SK-N-SH (cell line): ENCODE data around the gene STAT5B. TPM values are rescaled to one million over a fixed set of nuclear protein-coding genes. Genes with fewer than 3 reads are reported as not detected.

Source experiments
- CTCF ChIA-PET: fragments of 300-600, 350-600 bp; formaldehyde crosslinking; extraction: SDS; loops from one replicate; lab custom pipeline; 2021; lab: Yijun Ruan, JAX
- POLR2A ChIA-PET: fragments of 350-600 bp; sonication (Branson Sonifier 250); formaldehyde crosslinking; extraction: SDS; loops from one replicate; lab custom pipeline; 2020; ENCODE audit warnings: antibody characterized with exemption, inconsistent platforms; lab: Yijun Ruan, JAX
- DNase-seq: peaks from one replicate; pipeline ENCODE4 v3.0.0; 2012
- H2AFZ ChIP-seq: fragments of 200-600 bp; sonication (generic); 2 replicates; pipeline ENCODE4 v1.8.1; 2016; ENCODE audit warnings: antibody characterized with exemption, mild to moderate bottlenecking, low read depth
- H3F3A ChIP-seq: fragments of 200-600 bp; sonication (generic); replicated peaks from 2 replicates; pipeline ENCODE3; 2016; ENCODE audit warnings: antibody characterized with exemption, mild to moderate bottlenecking; ENCODE audit not compliant: insufficient read depth
- H3K27ac ChIP-seq, 2 experiments: fragments of 200-500 bp in 1 of 2; fragments of 200-600 bp in 1 of 2; sonication (Bioruptor generic) in 1 of 2; sonication (generic), shearing (Covaris generic) in 1 of 2; 2 replicates each; pipeline versions ENCODE4 v1.5.1 to v1.6.1; 2014 to 2016; ENCODE audit warnings: low read depth in 2 of 2, inconsistent platforms in 1 of 2, low read length in 1 of 2, mild to moderate bottlenecking in 1 of 2, mixed read lengths in 1 of 2
- H3K27me3 ChIP-seq: fragments of 200-600 bp; sonication (generic), shearing (Covaris generic); 2 replicates; pipeline ENCODE4 v1.6.1; 2016; ENCODE audit warnings: mixed run types; ENCODE audit not compliant: insufficient read depth
- H3K36me3 ChIP-seq, 2 experiments: fragments of 200-500 bp in 1 of 2; fragments of 200-600 bp in 1 of 2; sonication (Bioruptor generic) in 1 of 2; sonication (generic) in 1 of 2; replicated peaks in 1 of 2; 2 replicates each; pipeline versions ENCODE3 to v1.5.1; 2014 to 2016; ENCODE audit warnings: low read length in 1 of 2, mild to moderate bottlenecking in 1 of 2; ENCODE audit not compliant: insufficient read depth in 2 of 2, control insufficient read depth in 1 of 2
- H3K4me1 ChIP-seq, 2 experiments: fragments of 200-500 bp in 1 of 2; fragments of 200-600 bp in 1 of 2; sonication (Bioruptor generic) in 1 of 2; sonication (generic), shearing (Covaris generic) in 1 of 2; 2 replicates each; pipeline versions ENCODE4 v1.5.1 to v1.6.1; 2014 to 2016; ENCODE audit warnings: low read depth in 1 of 2, low read length in 1 of 2, mixed run types in 1 of 2; ENCODE audit not compliant: insufficient read depth in 2 of 2, control insufficient read depth in 1 of 2
- H3K4me2 ChIP-seq: fragments of 200-600 bp; sonication (generic), shearing (Covaris generic); 2 replicates; pipeline ENCODE4 v1.6.1; 2017; ENCODE audit warnings: mixed run types
- H3K4me3 ChIP-seq, 2 experiments: fragments of 200-500 bp in 1 of 2; fragments of 200-600 bp in 1 of 2; sonication (Bioruptor generic) in 1 of 2; sonication (generic), shearing (Covaris generic) in 1 of 2; 2 replicates each; pipeline versions ENCODE4 v1.5.1 to v1.8.1; 2014 to 2016; ENCODE audit warnings: low read depth in 2 of 2, inconsistent platforms in 1 of 2, low read length in 1 of 2, mild to moderate bottlenecking in 1 of 2, mixed read lengths in 1 of 2, moderate library complexity in 1 of 2
- H3K79me2 ChIP-seq: fragments of 200-600 bp; sonication (generic); 2 replicates; pipeline ENCODE4 v1.8.1; 2017; ENCODE audit warnings: mild to moderate bottlenecking; ENCODE audit not compliant: insufficient read depth
- H3K9ac ChIP-seq: fragments of 200-600 bp; sonication (generic); 2 replicates; pipeline ENCODE4 v1.6.1; 2017; ENCODE audit warnings: mixed run types
- H3K9me2 ChIP-seq: fragments of 200-600 bp; sonication (generic); 2 replicates; pipeline ENCODE4 v1.6.1; 2017; ENCODE audit warnings: mixed run types
- H3K9me3 ChIP-seq: fragments of 200-600 bp; sonication (generic); 2 replicates; pipeline ENCODE4 v1.6.1; 2017; ENCODE audit warnings: mixed run types, mild to moderate bottlenecking, moderate library complexity
- H4K20me1 ChIP-seq: fragments of 200-600 bp; sonication (generic); 2 replicates; pipeline ENCODE4 v1.6.1; 2017; ENCODE audit warnings: mild to moderate bottlenecking, mixed run types; ENCODE audit not compliant: insufficient read depth
- ELF1 ChIP-seq: IDR thresholded peaks from 2 replicates; pipeline ENCODE4 v1.4.0; 2012
- EP300 ChIP-seq, 2 experiments: IDR thresholded peaks; 2 replicates each; pipeline versions ENCODE4 v1.4.0 to v1.6.1; 2012; ENCODE audit warnings: borderline replicate concordance in 1 of 2, low read depth in 1 of 2, low read length in 1 of 2
- FOSL2 ChIP-seq: IDR thresholded peaks from 2 replicates; pipeline ENCODE4 v1.4.0; 2012; ENCODE audit warnings: low read depth, mild to moderate bottlenecking, moderate library complexity, borderline replicate concordance
- GABPA ChIP-seq: IDR thresholded peaks from 2 replicates; pipeline ENCODE4 v1.4.0; 2012; ENCODE audit warnings: low read depth, mild to moderate bottlenecking
- GATA2 ChIP-seq: sonication (generic); formaldehyde crosslinking; IDR thresholded peaks from 2 replicates; pipeline ENCODE4 v1.5.0; 2020; ENCODE audit warnings: mild to moderate bottlenecking, missing genetic modification reagents
- MAX ChIP-seq: IDR thresholded peaks from 2 replicates; pipeline ENCODE4 v1.4.0; 2012; ENCODE audit warnings: low read depth
- NFIC ChIP-seq: IDR thresholded peaks from 2 replicates; pipeline ENCODE4 v1.4.0; 2012; ENCODE audit warnings: borderline replicate concordance
- NRF1 ChIP-seq: IDR thresholded peaks from 2 replicates; pipeline ENCODE4 v1.6.1; 2012; ENCODE audit warnings: low read depth, mild to moderate bottlenecking, low read length
- PBX3 ChIP-seq: IDR thresholded peaks from 2 replicates; pipeline ENCODE4; 2012
- POLR2AphosphoS5 ChIP-seq: IDR thresholded peaks from 2 replicates; pipeline ENCODE4 v1.6.1; 2012; ENCODE audit warnings: low read depth, low read length
- RAD21 ChIP-seq: IDR thresholded peaks from 2 replicates; pipeline ENCODE4 v1.6.1; 2012; ENCODE audit warnings: mild to moderate bottlenecking, low read length
- SIN3A ChIP-seq: IDR thresholded peaks from 2 replicates; pipeline ENCODE4 v1.6.1; 2012; ENCODE audit warnings: low read depth, mild to moderate bottlenecking, low read length, moderate library complexity, borderline replicate concordance
- SMC3 ChIP-seq: IDR thresholded peaks from 2 replicates; pipeline ENCODE4 v1.6.1; 2012; ENCODE audit warnings: low read depth, low read length, improper control_type of control experiment
- USF1 ChIP-seq: IDR thresholded peaks from 2 replicates; pipeline ENCODE4 v1.4.0; 2012; ENCODE audit warnings: low read depth, borderline replicate concordance
- USF2 ChIP-seq: fragments of 150-350 bp; IDR thresholded peaks from 2 replicates; pipeline ENCODE4 v1.6.1; 2017; ENCODE audit warnings: antibody characterized with exemption, low read length, low read depth, borderline replicate concordance
- YY1 ChIP-seq: IDR thresholded peaks from 2 replicates; pipeline ENCODE4 v1.4.0; 2012; ENCODE audit warnings: low read depth, mild to moderate bottlenecking
- ZBTB33 ChIP-seq: IDR thresholded peaks from 2 replicates; pipeline ENCODE4 v1.4.0; 2012; ENCODE audit warnings: low read depth, borderline replicate concordance
- WGBS: methylation state at CpG from one replicate; pipeline ENCODE4 v1.1.6; 2017; ENCODE audit warnings: low lambda C conversion rate; 5-methylcytosine and 5-hydroxymethylcytosine counted together
- polyA plus RNA-seq, 3 experiments: library from polyadenylated mRNA; depleted of rRNA; stranded (reverse); fragments of >200 nt; gene quantifications; 2 replicates each; pipeline ENCODE4 v1.2.3, GENCODE V29; 2012

STAT5B gene
- polyA plus RNA-seq, 1 of the 3 experiments (the other 2 are of a cell fraction): 23.6 TPM

- Histone ChIP-seq H3K27me3 (no peaks in the 10 kb centered on the region), H3K9me2 (no peaks in the 10 kb centered on the region), H3K4me2 (no peak overlapping the region), H3K4me1 (peaks cover 0 to 12% of the 10 kb centered on the region in 2 experiments; a peak in 1 of 4 replicates), H3K27ac (peak overlapping the region in 1 of 2 experiments; percentile 83; a peak in 2 of 4 replicates), H3K9me3 (no peaks in the 10 kb centered on the region), H4K20me1 (no peaks in the 10 kb centered on the region), H2AFZ (no peak overlapping the region), H3F3A (no peaks in the 10 kb centered on the region), H3K36me3 (peaks cover 7 to 10% of the 10 kb centered on the region in 2 experiments), H3K79me2 (no peaks in the 10 kb centered on the region), H3K4me3 (no peak overlapping the region), H3K9ac (no peak overlapping the region)
- TF ChIP-seq ELF1 (no peak), GATA2 (CRISPR knock-in tag) (no peak), RAD21 (no peak), SMC3 (no peak), USF2 (no peak), SIN3A (no peak), MAX (no peak), POLR2AphosphoS5 (no peak), NFIC (no peak), FOSL2 (no peak), EP300 (IDR thresholded peaks at IDR 0.05; ENCODE audit: borderline replicate concordance in 1 of 2, low read depth in 1 of 2, low read length in 1 of 2) (no peak), ZBTB33 (no peak), GABPA (no peak), PBX3 (no peak), YY1 (no peak), NRF1 (no peak), USF1 (no peak)
- DNase-seq: no peak
- 96% methylated on average over 10 of the region's 10 CpGs for WGBS
- ChIA-PET CTCF (interaction anchor here (1.0 to 3.8 kb wide), 7 partner anchors 17 to 204 kb away, joined by 3 to 19 read pairs (median 3); partner anchors contain the start of gene KCNH4), POLR2A (no interaction called here)
These were observed 74.8 kb downstream of the STAT5B start for GRCh38 chr17:42201458-42201772.
